ENCODE measurements around the gene KIRREL3.

Gene KIRREL3

DNA sequence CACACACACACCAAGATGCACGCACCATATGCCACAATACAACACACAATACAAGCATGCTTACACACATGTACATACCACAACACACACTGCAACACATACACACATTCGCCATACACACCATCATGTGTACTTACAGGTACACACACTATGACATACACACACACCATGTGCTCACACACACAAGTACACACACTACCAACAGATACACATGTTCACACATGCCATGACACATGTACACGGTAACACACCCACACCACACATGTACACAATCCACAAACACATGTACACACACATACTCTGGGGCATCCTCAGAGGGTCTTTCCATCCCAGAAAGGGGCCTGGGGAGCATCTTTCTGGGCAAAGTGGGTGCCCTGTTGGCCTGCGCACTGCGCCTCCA is 562.8 kb downstream of the KIRREL3 start:
- DNase-seq (ENCODE audit: low read depth): no peak

DNA sequence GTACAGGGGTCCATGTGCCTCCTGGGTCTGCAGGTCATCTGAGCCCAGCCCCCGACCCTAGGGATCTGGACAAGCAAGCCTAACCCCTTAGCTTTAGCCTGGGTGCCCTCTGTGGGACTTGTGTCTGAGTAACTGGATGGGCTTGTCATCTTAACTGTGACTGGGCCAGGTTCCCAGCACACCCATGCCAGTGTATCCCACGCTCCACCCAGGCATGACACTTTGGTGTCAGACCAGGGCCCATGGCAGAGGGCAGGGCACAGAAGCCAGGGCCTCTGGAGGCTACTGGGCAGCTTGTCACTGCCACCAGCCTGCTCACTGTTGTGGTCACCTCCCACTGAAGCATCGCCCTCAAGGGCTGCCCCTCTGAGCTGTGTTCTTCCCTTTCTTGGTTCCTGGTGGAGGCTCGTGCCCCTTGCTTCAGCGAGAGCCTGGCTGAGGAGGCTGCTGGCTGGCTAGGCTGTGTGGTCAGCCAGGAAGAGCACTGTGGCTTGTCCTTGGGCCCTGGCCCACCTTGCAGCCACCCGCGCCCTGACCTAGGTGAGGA is 564.3 kb downstream of the KIRREL3 start:
- DNase-seq (ENCODE audit: low read depth): no peak

DNA sequence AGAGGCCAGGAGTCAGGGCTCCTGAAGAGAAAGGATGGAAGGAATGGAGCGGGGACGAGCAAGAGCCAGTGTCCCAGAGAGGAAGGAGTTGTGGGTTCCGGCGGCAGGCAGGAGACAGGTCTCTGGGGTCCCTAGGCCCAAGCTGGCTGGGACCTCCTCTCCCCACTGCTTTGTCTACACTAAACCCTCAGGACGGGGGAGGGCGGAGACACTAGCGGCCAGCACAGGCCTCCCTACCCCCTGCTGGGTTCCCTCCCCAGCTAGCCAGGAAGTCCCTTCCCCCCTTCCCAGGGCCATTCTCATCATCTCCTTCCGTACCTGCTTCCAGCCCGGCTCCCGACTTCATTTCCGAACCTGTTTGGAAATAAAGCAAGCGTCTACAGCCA is 565.6 kb downstream of the KIRREL3 start:
- DNase-seq (ENCODE audit: low read depth): no peak

DNA sequence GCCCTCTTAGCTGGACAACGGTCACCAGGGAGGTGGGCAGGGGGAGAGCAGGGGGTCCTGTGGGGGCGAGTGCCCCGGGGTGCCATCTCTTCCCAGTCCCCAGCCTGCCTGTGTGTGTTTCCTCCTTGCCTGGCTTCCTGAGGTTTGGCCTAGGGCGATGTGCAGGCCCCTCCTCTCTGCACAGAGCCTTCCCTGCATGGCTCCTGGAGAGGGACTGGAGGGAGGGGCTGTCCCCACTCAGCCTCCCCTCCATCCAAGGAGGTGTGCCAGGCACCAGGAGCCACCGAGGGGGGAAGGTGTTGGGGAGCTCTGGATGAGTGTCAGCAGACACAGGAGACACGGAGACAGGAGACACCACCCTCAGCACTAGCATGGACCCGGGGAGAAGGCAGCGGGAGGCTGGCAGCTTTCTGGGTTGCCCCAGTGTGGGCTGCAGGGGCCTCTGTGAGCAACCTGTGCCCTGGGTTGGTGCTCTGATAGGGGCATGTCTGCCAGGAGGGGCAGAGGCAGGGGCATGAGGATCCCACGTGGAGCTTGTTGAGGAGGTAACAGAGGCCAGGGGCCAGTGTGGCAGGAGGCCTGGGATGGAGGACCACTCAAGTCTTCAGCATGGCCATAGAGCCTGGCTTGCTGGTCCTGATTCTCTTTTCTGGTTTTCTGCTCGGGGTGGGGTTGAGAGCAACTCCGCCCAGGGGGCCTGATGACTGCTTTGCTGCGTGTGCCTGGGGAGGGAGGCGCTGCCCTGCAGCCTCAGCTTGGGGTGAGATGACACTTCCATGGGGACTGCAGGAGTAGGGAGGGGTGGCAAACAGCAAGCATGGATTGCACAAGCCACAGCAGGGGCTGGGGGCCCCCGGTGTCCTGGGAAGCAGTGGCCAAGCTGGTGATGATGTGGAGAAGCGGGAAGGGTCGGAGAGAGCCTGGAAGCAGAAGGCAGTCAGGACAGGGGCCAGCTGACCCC is 566.3 kb downstream of the KIRREL3 start:
- no peak for DNase-seq (ENCODE audit: low read depth)

DNA sequence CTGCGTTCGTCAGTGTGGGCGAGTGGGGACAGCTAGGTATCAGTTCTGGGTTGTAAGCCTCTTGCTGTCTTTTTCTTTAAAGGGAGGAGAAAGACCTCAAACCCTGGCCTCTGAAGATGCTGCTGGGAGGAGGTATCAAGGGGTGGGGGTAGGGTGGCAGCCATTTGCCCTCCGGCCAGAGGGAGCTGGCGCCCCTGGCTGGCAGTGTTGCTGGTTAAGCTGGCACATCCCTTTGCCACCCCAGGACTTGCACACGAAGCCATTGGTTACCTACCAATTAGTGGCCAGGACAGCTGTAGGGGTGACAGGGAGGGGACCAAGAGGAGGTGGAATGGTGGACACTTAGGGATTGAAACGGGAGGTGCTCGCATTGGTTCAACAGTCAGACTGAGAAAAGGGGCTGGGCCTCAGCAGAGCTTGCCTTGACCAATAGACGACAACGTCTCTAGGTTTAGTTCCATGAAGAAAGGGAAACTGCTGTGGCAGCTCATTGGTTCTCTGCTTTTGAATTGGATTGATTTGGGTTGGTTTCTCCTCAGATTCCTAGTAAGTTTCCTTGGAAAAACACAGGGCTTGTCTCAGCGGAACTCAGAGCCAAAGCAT is 567.2 kb downstream of the KIRREL3 start:
- no peak for DNase-seq (ENCODE audit: low read depth)

DNA sequence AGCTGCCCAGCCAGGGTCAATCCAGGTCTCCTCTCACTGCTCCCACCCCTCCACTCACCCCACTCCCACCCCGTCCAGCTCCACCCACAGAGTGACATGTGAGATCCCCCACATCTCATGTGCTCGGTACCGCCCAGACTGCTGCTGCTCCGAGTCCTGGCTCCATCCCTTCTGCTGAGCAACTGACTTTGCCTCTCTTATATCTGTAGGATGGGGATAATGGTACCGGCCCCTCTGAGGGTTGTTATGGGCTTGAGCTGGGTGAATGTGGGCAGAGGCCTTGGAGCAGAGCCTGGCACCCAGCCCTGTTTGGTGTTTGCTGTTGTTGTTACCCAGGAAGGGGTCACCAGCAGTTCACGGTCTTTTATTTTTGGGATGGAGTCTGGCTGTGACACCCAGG is 568.0 kb downstream of the KIRREL3 start:
- DNase-seq (ENCODE audit: low read depth): no peak

DNA sequence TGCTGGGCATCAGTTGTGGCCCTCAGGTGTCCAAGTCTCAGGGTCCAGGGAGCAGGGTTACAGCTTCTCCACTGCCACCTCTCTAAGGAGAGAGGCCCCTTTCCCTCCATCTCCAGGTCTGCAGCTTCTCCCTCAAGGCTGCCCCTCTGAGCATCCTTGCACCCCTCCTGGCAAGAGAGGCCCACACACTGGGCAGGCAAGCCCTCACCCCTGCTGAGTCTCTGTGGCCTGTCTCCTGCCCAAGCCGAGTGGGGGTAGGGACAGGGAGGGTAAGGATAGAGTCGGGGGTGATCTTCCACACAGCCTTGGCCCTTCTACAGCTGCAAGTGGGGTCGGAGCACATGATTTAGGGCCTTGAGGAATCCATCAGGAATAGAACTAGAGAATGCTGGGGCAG is 568.5 kb downstream of the KIRREL3 start:
- no peak for DNase-seq (ENCODE audit: low read depth)

DNA sequence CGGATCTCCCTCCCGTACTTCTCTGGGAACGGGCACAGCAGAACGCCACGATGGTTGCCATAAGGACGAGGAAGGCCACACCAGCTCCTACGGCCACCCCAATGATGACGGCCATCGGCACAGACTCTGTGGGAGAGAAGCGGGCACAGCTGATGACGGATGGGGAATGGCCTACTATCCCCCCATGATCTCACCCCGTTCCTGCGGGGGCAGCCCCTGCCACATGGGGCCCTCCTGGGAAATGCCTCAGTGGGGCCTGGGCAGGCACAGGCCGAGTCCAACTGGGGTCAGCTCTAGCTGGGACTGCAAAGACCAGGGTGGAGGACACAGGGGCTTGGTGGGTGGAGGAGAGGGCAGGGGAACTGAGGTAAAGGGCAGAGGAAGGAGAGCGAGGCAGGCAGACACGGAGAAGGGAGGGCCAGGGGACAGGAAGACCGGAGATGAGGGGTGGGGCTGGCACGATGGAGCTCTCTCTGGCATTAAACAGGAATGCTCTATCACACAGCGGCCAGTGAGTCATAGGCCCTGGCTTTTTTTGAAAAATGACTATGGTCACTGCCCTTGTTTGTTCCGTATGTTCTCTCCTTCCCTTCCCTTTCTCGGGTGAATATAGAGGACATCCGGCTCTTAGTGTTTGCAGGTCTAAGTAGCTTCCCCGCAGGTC is 569.0 kb downstream of the KIRREL3 start:
- DNase-seq (ENCODE audit: low read depth): no peak

DNA sequence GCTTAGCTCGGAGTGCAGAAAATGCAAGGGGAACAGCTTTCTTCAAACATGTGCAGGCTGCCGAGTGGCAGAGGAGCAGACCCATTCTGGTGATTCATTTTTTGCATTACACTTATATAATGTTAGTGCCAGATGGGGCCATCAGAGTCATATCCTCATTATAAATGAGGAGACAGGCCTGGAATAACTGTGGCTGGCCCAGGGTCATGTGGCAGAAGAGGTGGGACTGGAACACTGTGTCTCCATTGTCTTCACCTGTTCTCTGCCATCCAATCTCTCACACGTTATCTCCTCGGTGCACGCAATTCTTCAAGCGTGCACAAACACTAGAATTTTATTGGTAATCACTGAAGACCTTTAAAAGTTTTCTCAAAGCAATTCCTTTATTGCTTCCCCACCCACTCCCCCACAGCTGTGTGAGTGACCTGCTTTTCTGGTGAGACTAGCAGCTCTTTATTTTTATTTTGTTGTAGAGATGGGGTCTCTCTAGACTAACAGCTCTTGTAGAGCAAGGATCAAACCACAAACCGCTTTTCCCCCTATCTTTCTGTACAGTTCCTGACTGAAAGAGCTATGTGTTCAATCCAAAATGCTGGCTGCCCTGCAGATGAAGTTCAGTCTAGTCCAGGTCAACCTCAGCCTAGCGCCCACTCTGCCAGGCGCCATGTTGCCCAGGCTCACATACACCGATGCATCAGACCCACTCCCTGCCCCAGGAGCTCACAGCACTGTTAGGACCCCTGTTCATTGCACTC is 569.8 kb downstream of the KIRREL3 start:
- DNase-seq (ENCODE audit: low read depth): no peak

DNA sequence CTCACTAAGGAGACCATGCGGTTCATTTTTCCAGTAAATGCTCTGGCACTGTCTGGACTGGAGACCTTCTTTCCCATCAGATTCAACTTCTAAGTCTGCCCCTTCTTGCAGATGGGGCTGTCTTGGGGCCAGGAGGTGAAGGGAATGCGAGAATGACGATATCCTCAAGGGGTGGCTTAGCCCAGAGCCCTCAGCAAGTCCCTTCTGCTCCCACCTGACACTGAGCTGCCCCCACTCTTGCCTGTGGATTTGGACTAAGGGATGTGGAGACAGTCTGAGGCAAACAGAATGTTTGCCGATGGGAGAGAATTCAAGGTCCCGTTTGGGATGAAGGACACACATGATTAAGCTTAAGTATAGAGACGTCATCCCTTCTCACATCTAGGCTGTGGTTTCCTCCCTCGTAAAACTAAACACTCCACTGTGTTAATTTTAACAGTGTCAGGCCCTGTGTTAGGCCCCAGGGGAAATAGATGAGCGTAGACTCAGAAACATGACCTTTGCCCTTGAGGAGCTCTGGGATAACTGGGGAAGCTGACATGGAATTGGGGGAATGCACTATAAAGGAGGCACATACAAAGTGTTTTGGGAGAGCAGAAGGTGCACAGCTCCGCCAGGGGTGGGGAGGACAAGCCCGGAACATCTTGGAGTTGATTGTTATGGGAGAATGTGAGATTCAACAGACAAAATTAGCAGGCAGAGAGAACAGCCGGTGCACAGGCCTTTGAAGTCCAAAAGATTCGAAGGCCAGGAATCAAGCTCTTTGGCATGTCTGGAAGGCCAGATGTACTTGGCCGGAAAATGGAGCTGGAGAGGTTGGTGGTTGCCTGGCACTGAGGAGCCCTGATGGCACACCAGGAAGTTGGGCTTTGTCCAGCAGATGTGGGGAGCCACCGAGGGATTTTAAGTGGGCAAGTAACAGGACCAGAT is 573.5 kb downstream of the KIRREL3 start:
- DNase-seq (ENCODE audit: low read depth): no peak

DNA sequence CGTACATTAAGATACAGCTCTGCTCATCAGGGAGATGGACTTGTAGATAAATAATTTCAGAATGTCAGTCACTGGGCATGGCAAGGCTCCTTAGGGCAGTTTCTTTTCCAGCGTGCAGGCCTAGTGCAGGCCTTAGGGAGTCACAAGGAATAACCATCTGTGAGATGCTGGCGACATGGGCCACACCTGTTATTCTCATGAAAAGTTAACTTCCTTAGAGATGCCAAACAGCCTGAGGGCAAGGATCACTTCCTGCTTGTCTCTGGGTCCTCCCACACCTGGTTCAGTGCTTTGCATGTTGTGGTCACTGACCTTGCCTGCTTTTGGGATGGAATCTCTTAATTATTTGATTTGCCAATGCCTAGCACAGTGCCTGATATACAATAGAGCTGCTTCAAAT is 574.5 kb downstream of the KIRREL3 start:
- no peak for DNase-seq (ENCODE audit: low read depth)

DNA sequence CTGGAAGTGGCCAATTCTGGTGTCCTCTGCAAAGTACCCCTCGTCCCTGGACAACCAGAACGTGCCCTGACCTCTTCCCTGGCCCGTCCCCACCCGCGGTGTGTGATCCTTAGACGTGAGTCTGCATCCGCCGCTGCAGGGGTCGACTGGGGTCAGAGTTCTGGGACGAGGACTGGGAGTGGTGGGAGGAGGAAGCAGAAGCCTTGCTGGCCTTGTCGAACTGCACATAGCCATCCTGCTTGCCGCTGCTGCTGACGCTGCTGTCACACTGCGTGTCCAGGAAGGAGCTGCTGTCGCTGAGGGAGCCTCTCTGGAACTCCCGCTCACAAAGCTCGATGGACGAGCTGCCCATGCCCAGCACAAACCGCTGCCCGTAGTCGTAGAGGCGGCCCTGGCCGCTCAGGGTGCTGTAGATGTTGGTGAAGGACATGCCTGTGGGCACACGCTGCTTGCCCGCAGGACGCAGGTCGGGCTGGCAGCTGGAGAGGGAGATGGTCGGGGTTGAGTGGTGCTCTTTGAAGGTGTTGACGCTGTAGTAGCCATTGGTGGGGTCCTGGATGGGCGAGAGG is 576.0 kb downstream of the KIRREL3 start:
- no peak for DNase-seq (ENCODE audit: low read depth)

DNA sequence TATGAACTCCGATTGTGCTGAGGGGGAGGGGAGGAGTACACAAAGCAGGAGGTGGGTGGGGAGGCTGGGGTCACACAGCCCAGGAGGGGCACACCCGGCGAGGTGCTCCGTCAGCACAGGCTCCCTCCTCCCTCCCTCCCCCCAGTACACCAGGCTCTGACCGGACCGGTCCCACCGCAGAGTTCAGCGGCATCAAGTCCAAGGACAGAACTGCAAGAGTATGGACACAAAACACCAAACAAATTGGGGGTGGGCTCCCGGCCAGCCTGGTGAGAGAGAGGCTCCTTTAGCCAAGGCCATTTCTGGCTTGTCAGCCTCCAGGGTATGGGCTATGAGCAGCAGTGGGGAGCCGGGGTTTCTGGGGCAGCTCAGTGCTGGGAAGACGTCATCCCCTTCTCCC is 576.8 kb downstream of the KIRREL3 start:
- no peak for DNase-seq (ENCODE audit: low read depth)

DNA sequence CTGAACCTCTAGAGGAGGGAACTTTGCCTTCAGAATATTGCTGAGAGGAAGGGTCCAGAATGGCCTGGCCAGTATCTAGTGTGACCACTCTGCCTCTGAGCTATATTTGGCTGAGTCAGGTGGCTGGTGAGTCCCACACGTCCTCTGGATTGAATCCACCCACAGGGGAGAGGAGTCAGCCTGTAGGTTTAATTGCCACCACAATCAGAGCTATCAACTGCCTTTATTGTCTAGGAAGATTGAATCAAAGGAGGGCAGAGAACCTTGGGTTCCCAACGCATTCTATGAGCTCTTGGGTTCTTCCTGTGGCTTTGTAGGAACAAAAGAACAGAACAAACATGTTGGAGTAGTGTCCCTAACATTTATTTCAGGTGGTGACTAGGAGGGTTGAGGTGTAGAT is 577.4 kb downstream of the KIRREL3 start:
- DNase-seq (ENCODE audit: low read depth): no peak

DNA sequence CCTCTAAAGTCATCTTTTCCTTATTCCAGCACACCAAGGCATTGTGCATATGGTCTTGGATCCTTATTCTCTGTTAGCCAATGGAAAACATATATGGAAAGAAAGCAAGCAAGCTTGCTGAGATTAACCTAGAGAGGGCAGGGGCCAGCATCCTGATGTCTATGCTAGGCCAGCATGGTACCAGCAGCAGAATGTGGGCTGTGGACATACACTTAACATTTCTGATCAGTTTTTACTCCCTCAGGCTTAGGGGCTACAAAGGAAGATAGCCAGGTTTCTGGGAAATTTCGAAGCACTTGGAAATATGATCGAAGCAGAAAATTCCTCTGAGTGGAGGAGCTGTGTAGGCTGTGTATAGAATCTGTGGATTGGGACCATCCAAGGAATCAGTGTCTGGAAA is 578.1 kb downstream of the KIRREL3 start:
- no peak for DNase-seq (ENCODE audit: low read depth)

DNA sequence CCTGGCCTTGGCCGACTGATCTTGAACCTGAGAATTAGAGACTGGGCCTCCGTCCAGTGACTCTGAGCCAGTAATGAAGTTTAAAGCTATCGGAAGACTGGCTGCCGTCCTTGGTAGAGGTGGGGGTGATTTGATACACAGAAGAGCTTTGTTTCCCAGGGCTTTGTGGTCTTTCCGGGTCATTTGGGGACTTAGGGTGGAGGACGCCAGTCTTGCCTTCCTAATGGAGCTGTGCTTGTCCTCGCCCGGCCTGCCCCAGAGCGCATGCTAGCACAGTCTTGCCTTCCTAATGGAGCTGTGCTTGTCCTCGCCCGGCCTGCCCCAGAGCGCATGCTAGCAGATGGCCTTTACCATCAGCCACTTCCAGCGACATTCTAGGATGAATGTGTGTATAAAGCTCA is 579.3 kb downstream of the KIRREL3 start:
- DNase-seq (ENCODE audit: low read depth): no peak

DNA sequence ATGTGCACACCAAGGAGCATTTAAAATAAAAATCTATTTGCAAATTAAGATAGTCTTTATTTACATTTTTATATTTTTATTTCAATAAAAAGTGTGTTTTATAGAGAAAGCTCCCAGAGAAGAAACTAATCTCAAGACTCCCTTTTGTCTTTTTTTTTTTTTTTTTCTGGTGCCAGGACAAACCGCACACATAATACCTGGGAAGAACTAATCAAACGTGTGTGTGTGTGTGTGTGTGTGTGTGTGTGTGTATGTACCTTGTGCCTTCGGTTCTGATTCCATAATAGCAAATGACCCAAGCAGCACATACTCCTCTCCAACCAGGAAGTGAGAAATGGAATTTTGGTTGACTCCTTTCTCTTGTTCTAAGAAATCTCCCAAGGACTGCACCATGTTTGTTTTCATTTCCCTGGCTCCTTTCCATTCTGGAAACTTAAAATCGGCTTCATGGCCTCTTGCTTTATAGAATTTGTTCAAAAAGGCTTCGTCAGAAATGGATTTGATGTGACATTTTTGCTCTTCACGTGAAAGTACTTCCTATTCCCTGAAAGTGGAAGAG is 579.8 kb downstream of the KIRREL3 start:
- DNase-seq (ENCODE audit: low read depth): no peak

DNA sequence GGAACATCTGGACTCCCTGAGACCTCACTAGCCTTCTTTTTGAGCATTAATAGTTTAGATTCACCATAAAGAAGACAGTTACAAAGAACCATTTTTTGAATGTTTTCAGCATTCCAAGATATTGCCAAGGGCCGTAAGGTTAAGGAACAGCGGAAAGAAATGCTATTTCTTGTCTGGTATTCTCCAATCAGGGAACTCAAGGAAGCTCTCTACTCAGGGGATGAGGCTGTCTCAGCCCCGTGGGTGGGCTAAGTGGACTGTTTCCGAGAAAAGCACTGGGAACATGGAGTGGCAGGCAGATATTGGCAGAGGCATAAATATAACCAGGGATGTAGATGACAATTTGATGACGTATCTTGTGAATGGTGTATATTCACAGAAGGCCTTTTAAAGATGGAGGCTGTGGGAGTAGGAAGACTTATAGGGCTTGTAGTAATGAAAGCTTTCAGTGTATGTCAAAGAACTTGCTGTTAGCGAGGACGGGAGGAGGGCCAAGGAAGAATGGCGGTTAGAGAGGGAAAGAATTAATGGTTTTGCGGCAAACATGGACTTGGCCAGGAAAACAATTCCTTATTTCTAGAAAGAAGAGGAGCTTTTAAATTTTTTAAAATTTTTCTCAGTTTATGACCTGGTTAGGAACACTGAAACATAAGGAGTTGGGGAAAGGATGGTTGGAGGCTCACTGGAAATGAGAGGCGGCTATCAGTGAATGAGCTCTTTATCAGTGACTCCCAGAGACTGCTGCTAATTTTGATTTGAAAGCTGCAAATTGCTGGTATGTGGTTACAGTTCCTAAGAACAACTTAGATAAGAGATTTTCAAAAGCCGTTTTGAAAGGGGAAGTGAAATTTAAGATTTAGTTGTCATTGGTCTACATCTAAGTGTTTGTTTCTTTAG is 580.5 kb downstream of the KIRREL3 start:
- DNase-seq (ENCODE audit: low read depth): no peak

DNA sequence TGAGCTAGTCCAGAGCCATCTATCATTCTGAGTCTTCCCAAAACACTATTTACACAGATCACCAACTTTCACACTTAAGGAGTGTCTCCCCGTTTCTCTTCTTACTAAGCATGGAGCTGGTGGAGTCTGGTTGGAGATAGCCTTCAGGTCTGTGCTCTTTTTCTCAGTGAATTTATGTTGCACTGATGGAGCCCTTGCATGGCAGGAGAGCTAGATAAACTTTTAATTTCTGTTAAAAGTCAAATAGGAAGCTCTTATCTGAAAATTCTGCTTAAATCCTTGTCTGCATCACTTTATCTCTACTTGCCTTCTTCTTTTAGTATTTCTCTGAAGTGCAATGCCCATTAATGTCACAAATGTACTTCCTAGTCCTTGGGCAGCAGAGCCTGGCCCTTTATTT is 581.7 kb downstream of the KIRREL3 start:
- no peak for DNase-seq (ENCODE audit: low read depth)

Data from stimulated activated CD8-positive, alpha-beta memory T cell treated with anti-CD3 and anti-CD28 coated beads, Interleukin-15, amount 100 ng/mL, for 24 hours (primary cell).